Stomach (tissue), 4 donors: ENCODE results near the gene MSH6.

Source experiments
- EP300 ChIP-seq: sonication (generic); formaldehyde crosslinking; IDR thresholded peaks from one replicate; pipeline ENCODE4 v1.6.1; 2017; ENCODE audit warnings: antibody characterized with exemption
- POLR2A ChIP-seq, 4 donors: fragments of 450-650 bp; IDR thresholded peaks; one replicate each; pipeline ENCODE4 v1.6.1; 2016; ENCODE audit warnings: antibody characterized with exemption in 4 of 4, control low read depth in 2 of 4, mild to moderate bottlenecking in 1 of 4, moderate library complexity in 1 of 4
- POLR2AphosphoS5 ChIP-seq, 3 donors: sonication (generic); formaldehyde crosslinking; IDR thresholded peaks; one replicate each; pipeline ENCODE4 v1.6.1; 2016; ENCODE audit warnings: antibody characterized with exemption in 3 of 3
- TF ChIP-seq, protein P1 (sequence below), 7 experiments: fragments of 450-650 bp in 4 of 7; fragments of 200-600 bp in 3 of 7; sonication (generic) in 3 of 7; IDR thresholded peaks; one replicate each; pipeline ENCODE4 v1.5.1; 2016 to 2019; ENCODE audit warnings: antibody characterized with exemption in 7 of 7, control low read depth in 2 of 7, mild to moderate bottlenecking in 1 of 7

DNA sequence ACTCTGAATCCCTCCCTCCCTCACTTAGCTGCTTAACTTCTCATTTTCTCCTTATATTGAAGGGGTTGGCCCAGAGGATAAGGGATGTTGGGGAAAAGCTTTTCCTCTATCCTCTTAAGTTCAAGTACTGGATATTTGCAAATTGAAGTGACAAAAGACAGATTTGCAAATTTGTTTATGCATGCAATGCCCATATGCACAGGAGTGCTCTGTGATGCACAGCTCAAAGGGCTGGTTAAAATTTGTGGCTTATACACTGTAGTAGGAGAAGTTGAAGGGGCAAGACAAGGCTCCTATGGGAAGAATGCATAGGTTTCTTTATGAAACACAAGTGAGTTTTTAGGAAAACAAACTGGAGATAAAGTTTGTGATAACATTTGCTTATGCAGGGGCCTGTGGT lies 8.4 kb upstream of the MSH6 start:
- TF ChIP-seq, protein P1, sequence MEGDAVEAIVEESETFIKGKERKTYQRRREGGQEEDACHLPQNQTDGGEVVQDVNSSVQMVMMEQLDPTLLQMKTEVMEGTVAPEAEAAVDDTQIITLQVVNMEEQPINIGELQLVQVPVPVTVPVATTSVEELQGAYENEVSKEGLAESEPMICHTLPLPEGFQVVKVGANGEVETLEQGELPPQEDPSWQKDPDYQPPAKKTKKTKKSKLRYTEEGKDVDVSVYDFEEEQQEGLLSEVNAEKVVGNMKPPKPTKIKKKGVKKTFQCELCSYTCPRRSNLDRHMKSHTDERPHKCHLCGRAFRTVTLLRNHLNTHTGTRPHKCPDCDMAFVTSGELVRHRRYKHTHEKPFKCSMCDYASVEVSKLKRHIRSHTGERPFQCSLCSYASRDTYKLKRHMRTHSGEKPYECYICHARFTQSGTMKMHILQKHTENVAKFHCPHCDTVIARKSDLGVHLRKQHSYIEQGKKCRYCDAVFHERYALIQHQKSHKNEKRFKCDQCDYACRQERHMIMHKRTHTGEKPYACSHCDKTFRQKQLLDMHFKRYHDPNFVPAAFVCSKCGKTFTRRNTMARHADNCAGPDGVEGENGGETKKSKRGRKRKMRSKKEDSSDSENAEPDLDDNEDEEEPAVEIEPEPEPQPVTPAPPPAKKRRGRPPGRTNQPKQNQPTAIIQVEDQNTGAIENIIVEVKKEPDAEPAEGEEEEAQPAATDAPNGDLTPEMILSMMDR (IDR thresholded peaks at IDR 0.05) = no peak
- TF ChIP-seq POLR2A (IDR thresholded peaks at IDR 0.05) (no peak), EP300 (no peak), POLR2AphosphoS5 (IDR thresholded peaks at IDR 0.05) (no peak)
